Measurements from ENCODE around the gene WFDC12. TPM values are rescaled to one million over a fixed set of nuclear protein-coding genes. Genes with fewer than 3 reads are reported as not detected.

The WFDC12 gene
- total and polyA plus RNA-seq, 2 donors (not counting 3 experiments of a cell fraction or from before 2014, with no cell fraction given), result not detected

GRCh38 chr20:45085289-45085688 lies 39.0 kb downstream of the WFDC12 start:
- ChIA-PET CTCF (interaction anchor here (1.0 to 3.1 kb wide), 2 partner anchors 26 to 41 kb away, joined by 3 to 13 read pairs; no protein-coding TSS in a partner anchor), POLR2A (no interaction called here)
- no peak overlapping the region for H3K27ac ChIP-seq (ENCODE audit: insufficient read depth, low read depth, low read length)
- H2AFZ ChIP-seq (ENCODE audit: low read depth, low read length), result no peak overlapping the region
- no peaks in the 10 kb centered on the region for H3K9me1 ChIP-seq (replicated peaks; ENCODE audit: control insufficient read depth, extremely low read depth, insufficient read depth, low read length)
- no peaks in the 10 kb centered on the region for H3K79me2 ChIP-seq (ENCODE audit: control insufficient read depth, insufficient read depth, low read length)
- H4K20me1 ChIP-seq (replicated peaks; ENCODE audit: control insufficient read depth, extremely low read depth, insufficient read depth, low read length), result no peaks in the 10 kb centered on the region
- TF ChIP-seq FOS (IDR thresholded peaks at IDR 0.05; ENCODE audit: borderline replicate concordance, insufficient read depth, low read length) (no peak), EZH2 (IDR thresholded peaks at IDR 0.05; ENCODE audit: borderline replicate concordance, low read depth, low read length, severe bottlenecking) (no peak)
- H3K9me3 ChIP-seq (replicated peaks; ENCODE audit: control insufficient read depth, insufficient read depth, low read length), result no peaks in the 10 kb centered on the region
- BruUV-seq (replicated peaks), result no TSS peak
- no peak overlapping the region for H3K4me3 ChIP-seq (replicated peaks in 1 of 3; ENCODE audit: insufficient read depth in 1 of 3, low read depth in 1 of 3, low read length in 3 of 3)
- DNase-seq (ENCODE audit: low read depth, low spot score) (no peak), FAIRE-seq (no peak)
- no peaks in the 10 kb centered on the region for H3K36me3 ChIP-seq (ENCODE audit: control insufficient read depth in 2 of 2, extremely low read depth in 1 of 2, insufficient read depth in 2 of 2, low read length in 2 of 2)
- no peaks in the 10 kb centered on the region for H3K27me3 ChIP-seq (ENCODE audit: control insufficient read depth in 2 of 2, insufficient read depth in 2 of 2, low read length in 2 of 2)
- H3K9ac ChIP-seq (replicated peaks; ENCODE audit: extremely low read depth, insufficient read depth, low read length), result no peak overlapping the region
- dilution Hi-C loops (cut with MboI; ENCODE audit: extremely low pct_ligation_motif_present, low sequenced_read_pairs) (no loop called here), intact Hi-C loops (cut with micrococcal nuclease) (no loop called here)
- peaks cover 2% of the 10 kb centered on the region for H3K4me1 ChIP-seq (ENCODE audit: control insufficient read depth, extremely low read depth, insufficient read depth, low read length)
- H3K4me2 ChIP-seq (ENCODE audit: insufficient read depth, low read length), result no peak overlapping the region

GRCh38 chr20:45083127-45083526 lies 41.1 kb downstream of the WFDC12 start:
- CTCF ChIA-PET, result interaction anchor here (0.6 to 2.5 kb wide), 5 partner anchors 12 to 39 kb away, joined by 3 to 16 read pairs (median 4); no protein-coding TSS in a partner anchor
- FAIRE-seq (no peak), DNase-seq (ENCODE audit: low read depth, low spot score) (no peak)
- TF ChIP-seq MYC (IDR thresholded peaks at IDR 0.05; ENCODE audit: low read depth, low read length), result no peak
- TF ChIP-seq CTCF (IDR thresholded peaks at IDR 0.05; ENCODE audit: extremely low read depth in 1 of 2, insufficient read depth in 1 of 2, low read depth in 1 of 2, low read length in 2 of 2), result no peak
- peak; percentile 66 for TF ChIP-seq GATA2 (IDR thresholded peaks at IDR 0.05; ENCODE audit: insufficient read depth, insufficient read length, low read depth, low read length)
- H2AFZ ChIP-seq (ENCODE audit: low read depth, low read length), result no peak overlapping the region
- H3K9me3 ChIP-seq (replicated peaks; ENCODE audit: control insufficient read depth, insufficient read depth, low read length), result no peaks in the 10 kb centered on the region
- BruUV-seq (replicated peaks), result no TSS peak
- H3K4me2 ChIP-seq (ENCODE audit: insufficient read depth, low read length), result no peak overlapping the region
- H3K4me1 ChIP-seq (ENCODE audit: control insufficient read depth, extremely low read depth, insufficient read depth, low read length), result peaks cover 2% of the 10 kb centered on the region
- dilution Hi-C loops (cut with MboI; ENCODE audit: extremely low pct_ligation_motif_present, low sequenced_read_pairs) (no loop called here), intact Hi-C loops (cut with micrococcal nuclease) (no loop called here)
- no peaks in the 10 kb centered on the region for H3K36me3 ChIP-seq (ENCODE audit: control insufficient read depth in 2 of 2, extremely low read depth in 1 of 2, insufficient read depth in 2 of 2, low read length in 2 of 2)
- no peaks in the 10 kb centered on the region for H4K20me1 ChIP-seq (replicated peaks; ENCODE audit: control insufficient read depth, extremely low read depth, insufficient read depth, low read length)
- H3K27me3 ChIP-seq (ENCODE audit: control insufficient read depth in 2 of 2, insufficient read depth in 2 of 2, low read length in 2 of 2), result no peaks in the 10 kb centered on the region
- H3K9me1 ChIP-seq (replicated peaks; ENCODE audit: control insufficient read depth, extremely low read depth, insufficient read depth, low read length), result no peaks in the 10 kb centered on the region
- no peaks in the 10 kb centered on the region for H3K79me2 ChIP-seq (ENCODE audit: control insufficient read depth, insufficient read depth, low read length)
- no peak overlapping the region for H3K27ac ChIP-seq (ENCODE audit: insufficient read depth, low read depth, low read length)
- no peak overlapping the region for H3K9ac ChIP-seq (replicated peaks; ENCODE audit: extremely low read depth, insufficient read depth, low read length)
- POLR2A ChIA-PET, result no interaction called here
- no peak overlapping the region for H3K4me3 ChIP-seq (replicated peaks in 1 of 3; ENCODE audit: insufficient read depth in 1 of 3, low read depth in 1 of 3, low read length in 3 of 3)

All from endothelial cell of umbilical vein (primary cell).